ENCODE measurements around the gene SPOCK1. TPM values are rescaled to one million over a fixed set of nuclear protein-coding genes. Genes with fewer than 3 reads are reported as not detected.

The SPOCK1 gene
- total and polyA plus RNA-seq, 2 experiments from 2014 or later = 8.2 to 10.5 TPM

DNA sequence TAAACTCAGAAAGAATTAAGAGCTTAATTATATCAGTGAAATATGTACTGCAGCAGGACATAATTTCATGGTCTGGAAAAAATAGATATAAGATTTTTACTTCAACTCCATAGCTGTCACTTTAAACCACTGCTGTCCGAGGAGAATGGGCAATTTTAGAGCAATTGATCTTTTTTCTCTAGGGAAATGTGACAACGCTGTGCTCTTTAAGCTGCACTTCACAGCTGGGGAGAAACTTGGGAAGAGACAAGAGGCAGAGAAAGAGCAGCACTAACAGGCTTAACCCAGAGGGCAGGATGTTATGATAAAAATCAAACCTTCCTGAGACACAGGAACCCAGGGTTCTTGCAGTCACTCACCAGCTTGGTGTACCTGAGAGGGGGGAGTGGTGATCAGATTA, 92.0 kb downstream of the SPOCK1 start:
- ATAC-seq = no peak
- DNase-seq (ENCODE audit: low spot score) = no peak
- Histone ChIP-seq H3K36me3 (ENCODE audit: insufficient read depth) (no peaks in the 10 kb centered on the region), H2AFZ (no peak overlapping the region), H3K4me1 (ENCODE audit: insufficient read depth) (no peaks in the 10 kb centered on the region), H3K27me3 (ENCODE audit: insufficient read depth) (no peaks in the 10 kb centered on the region), H3F3A (replicated peaks; ENCODE audit: low read depth) (no peaks in the 10 kb centered on the region), H3K4me3 (no peak overlapping the region), H3K9me2 (ENCODE audit: insufficient read depth) (no peaks in the 10 kb centered on the region), H3K79me2 (replicated peaks; ENCODE audit: insufficient read depth) (no peaks in the 10 kb centered on the region), H3K4me2 (no peak overlapping the region), H3K27ac (ENCODE audit: low read depth) (no peak overlapping the region), H4K20me1 (replicated peaks; ENCODE audit: insufficient read depth) (no peaks in the 10 kb centered on the region)
- no peak overlapping the region for H3K27ac Mint-ChIP-seq
- H3K4me3 Mint-ChIP-seq = no peak overlapping the region
- H3K9me3 Mint-ChIP-seq = no peaks in the 10 kb centered on the region
- no peaks in the 10 kb centered on the region for H3K36me3 Mint-ChIP-seq (ENCODE audit: low read depth)
- H3K27me3 Mint-ChIP-seq (ENCODE audit: insufficient read depth, low read depth, poor library complexity) = peaks cover 3% of the 10 kb centered on the region
- no peaks in the 10 kb centered on the region for H3K4me1 Mint-ChIP-seq
- TF ChIP-seq EZH2 (IDR thresholded peaks at IDR 0.05; ENCODE audit: low read depth, unreplicated experiment) (no peak), ZNF331 (CRISPR knock-in tag; IDR thresholded peaks at IDR 0.05; ENCODE audit: low read depth) (no peak), STAT1 (IDR thresholded peaks at IDR 0.05; ENCODE audit: unreplicated experiment) (no peak), EZH2phosphoT487 (IDR thresholded peaks at IDR 0.05; ENCODE audit: unreplicated experiment) (no peak), NANOG (IDR thresholded peaks at IDR 0.05; ENCODE audit: borderline replicate concordance) (no peak), POLR2AphosphoS5 (IDR thresholded peaks at IDR 0.05; ENCODE audit: low read depth) (no peak), JUNB (IDR thresholded peaks at IDR 0.05; ENCODE audit: unreplicated experiment) (no peak), CREB1 (CRISPR knock-in tag; IDR thresholded peaks at IDR 0.05; ENCODE audit: low read depth) (no peak)
- TF ChIP-seq, protein P1, sequence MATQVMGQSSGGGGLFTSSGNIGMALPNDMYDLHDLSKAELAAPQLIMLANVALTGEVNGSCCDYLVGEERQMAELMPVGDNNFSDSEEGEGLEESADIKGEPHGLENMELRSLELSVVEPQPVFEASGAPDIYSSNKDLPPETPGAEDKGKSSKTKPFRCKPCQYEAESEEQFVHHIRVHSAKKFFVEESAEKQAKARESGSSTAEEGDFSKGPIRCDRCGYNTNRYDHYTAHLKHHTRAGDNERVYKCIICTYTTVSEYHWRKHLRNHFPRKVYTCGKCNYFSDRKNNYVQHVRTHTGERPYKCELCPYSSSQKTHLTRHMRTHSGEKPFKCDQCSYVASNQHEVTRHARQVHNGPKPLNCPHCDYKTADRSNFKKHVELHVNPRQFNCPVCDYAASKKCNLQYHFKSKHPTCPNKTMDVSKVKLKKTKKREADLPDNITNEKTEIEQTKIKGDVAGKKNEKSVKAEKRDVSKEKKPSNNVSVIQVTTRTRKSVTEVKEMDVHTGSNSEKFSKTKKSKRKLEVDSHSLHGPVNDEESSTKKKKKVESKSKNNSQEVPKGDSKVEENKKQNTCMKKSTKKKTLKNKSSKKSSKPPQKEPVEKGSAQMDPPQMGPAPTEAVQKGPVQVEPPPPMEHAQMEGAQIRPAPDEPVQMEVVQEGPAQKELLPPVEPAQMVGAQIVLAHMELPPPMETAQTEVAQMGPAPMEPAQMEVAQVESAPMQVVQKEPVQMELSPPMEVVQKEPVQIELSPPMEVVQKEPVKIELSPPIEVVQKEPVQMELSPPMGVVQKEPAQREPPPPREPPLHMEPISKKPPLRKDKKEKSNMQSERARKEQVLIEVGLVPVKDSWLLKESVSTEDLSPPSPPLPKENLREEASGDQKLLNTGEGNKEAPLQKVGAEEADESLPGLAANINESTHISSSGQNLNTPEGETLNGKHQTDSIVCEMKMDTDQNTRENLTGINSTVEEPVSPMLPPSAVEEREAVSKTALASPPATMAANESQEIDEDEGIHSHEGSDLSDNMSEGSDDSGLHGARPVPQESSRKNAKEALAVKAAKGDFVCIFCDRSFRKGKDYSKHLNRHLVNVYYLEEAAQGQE (IDR thresholded peaks at IDR 0.05; ENCODE audit: unreplicated experiment) = no peak
- TF ChIP-seq, protein P2, sequence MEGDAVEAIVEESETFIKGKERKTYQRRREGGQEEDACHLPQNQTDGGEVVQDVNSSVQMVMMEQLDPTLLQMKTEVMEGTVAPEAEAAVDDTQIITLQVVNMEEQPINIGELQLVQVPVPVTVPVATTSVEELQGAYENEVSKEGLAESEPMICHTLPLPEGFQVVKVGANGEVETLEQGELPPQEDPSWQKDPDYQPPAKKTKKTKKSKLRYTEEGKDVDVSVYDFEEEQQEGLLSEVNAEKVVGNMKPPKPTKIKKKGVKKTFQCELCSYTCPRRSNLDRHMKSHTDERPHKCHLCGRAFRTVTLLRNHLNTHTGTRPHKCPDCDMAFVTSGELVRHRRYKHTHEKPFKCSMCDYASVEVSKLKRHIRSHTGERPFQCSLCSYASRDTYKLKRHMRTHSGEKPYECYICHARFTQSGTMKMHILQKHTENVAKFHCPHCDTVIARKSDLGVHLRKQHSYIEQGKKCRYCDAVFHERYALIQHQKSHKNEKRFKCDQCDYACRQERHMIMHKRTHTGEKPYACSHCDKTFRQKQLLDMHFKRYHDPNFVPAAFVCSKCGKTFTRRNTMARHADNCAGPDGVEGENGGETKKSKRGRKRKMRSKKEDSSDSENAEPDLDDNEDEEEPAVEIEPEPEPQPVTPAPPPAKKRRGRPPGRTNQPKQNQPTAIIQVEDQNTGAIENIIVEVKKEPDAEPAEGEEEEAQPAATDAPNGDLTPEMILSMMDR (conservative IDR thresholded peaks at IDR 0.05; ENCODE audit: low read depth in 2 of 2) = no peak
- TF ChIP-seq, protein P3, sequence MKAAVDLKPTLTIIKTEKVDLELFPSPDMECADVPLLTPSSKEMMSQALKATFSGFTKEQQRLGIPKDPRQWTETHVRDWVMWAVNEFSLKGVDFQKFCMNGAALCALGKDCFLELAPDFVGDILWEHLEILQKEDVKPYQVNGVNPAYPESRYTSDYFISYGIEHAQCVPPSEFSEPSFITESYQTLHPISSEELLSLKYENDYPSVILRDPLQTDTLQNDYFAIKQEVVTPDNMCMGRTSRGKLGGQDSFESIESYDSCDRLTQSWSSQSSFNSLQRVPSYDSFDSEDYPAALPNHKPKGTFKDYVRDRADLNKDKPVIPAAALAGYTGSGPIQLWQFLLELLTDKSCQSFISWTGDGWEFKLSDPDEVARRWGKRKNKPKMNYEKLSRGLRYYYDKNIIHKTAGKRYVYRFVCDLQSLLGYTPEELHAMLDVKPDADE (IDR thresholded peaks at IDR 0.05) = no peak

Measured in GM23338 (cell line).